Neural cell (in vitro differentiated cells): ENCODE results near the gene SAMM50. TPM values are rescaled to one million over a fixed set of nuclear protein-coding genes. Genes with fewer than 3 reads are reported as not detected.
A peak's percentile ranks its signal among the peaks of the same experiment; 100 is the strongest.

Experiments used
- H2AFZ ChIP-seq: fragments of 200-600, 300-800 bp; sonication (generic), shearing (Covaris generic); 2 replicates; pipeline ENCODE4 v1.6.0; 2014; ENCODE audit warnings: low read depth, mild to moderate bottlenecking, antibody characterized with exemption, low read length, moderate library complexity
- H3F3A ChIP-seq: fragments of 200-600 bp; shearing (Covaris generic); 2 replicates; pipeline ENCODE4 v1.6.1; 2016; ENCODE audit warnings: mild to moderate bottlenecking, moderate library complexity, mixed read lengths, antibody characterized with exemption, low read length; ENCODE audit not compliant: insufficient read depth, poor library complexity, severe bottlenecking
- H3K27ac ChIP-seq: fragments of 200-600, 300-800 bp; sonication (generic), shearing (Covaris generic); 2 replicates; pipeline ENCODE4 v1.5.1; 2014; ENCODE audit warnings: mild to moderate bottlenecking, low read length, moderate library complexity
- H3K27me3 ChIP-seq: fragments of 300-800, 200-600 bp; sonication (generic), shearing (Covaris generic); 2 replicates; pipeline ENCODE4 v1.6.0; 2014; ENCODE audit warnings: mild to moderate bottlenecking, low read depth, low read length, moderate library complexity; ENCODE audit not compliant: insufficient read depth
- H3K36me3 ChIP-seq: fragments of 300-800, 200-600 bp; sonication (generic), shearing (Covaris generic); 2 replicates; pipeline ENCODE4 v1.5.1; 2014; ENCODE audit warnings: mild to moderate bottlenecking, antibody characterized with exemption, low read length, moderate library complexity; ENCODE audit not compliant: insufficient read depth
- H3K4me2 ChIP-seq: fragments of 300-800, 200-600 bp; sonication (generic), shearing (Covaris generic); 2 replicates; pipeline ENCODE4 v1.6.0; 2014; ENCODE audit warnings: mild to moderate bottlenecking, low read length
- H3K4me3 ChIP-seq: fragments of 300-800, 200-600 bp; sonication (generic), shearing (Covaris generic); 2 replicates; pipeline ENCODE4 v1.5.1; 2014; ENCODE audit warnings: mild to moderate bottlenecking, low read length, moderate library complexity
- H3K79me2 ChIP-seq: fragments of 200-600 bp; shearing (Covaris generic); replicated peaks from 2 replicates; pipeline ENCODE4 v1.6.0; 2014; ENCODE audit warnings: mild to moderate bottlenecking, low read length, moderate library complexity; ENCODE audit not compliant: insufficient read depth
- H3K9ac ChIP-seq: fragments of 300-800, 200-600 bp; sonication (generic), shearing (Covaris generic); 2 replicates; pipeline ENCODE4 v1.6.1; 2016; ENCODE audit warnings: mild to moderate bottlenecking, low read length, mixed read lengths
- H3K9me2 ChIP-seq: fragments of 200-600 bp; shearing (Covaris generic); 2 replicates; pipeline ENCODE4 v1.6.1; 2016; ENCODE audit warnings: mild to moderate bottlenecking, low read length, mixed read lengths; ENCODE audit not compliant: insufficient read depth
- H3K9me3 ChIP-seq: fragments of 200-600, 300-800 bp; sonication (generic), shearing (Covaris generic); 2 replicates; pipeline ENCODE4 v1.6.1; 2016; ENCODE audit warnings: mild to moderate bottlenecking, mixed run types, low read length, moderate library complexity, mixed read lengths
- H4K20me1 ChIP-seq: fragments of 200-600 bp; shearing (Covaris generic); 2 replicates; pipeline ENCODE4 v1.6.1; 2016; ENCODE audit warnings: mild to moderate bottlenecking, mixed run types; ENCODE audit not compliant: insufficient read depth
- CTCF ChIP-seq: fragments of 450-650 bp; IDR thresholded peaks from 2 replicates; pipeline ENCODE4 v1.5.1; 2014; ENCODE audit warnings: antibody characterized with exemption, mild to moderate bottlenecking, moderate library complexity; ENCODE audit not compliant: poor library complexity, severe bottlenecking
- EP300 ChIP-seq: fragments of 450-650 bp; conservative IDR thresholded peaks from 2 replicates; pipeline ENCODE4 v1.6.1; 2014; ENCODE audit warnings: antibody characterized with exemption, mild to moderate bottlenecking, moderate library complexity; ENCODE audit not compliant: poor library complexity, severe bottlenecking
- EZH2 ChIP-seq: fragments of 200-600, 300-800 bp; shearing (Covaris generic), sonication (generic); IDR thresholded peaks from 2 replicates; pipeline ENCODE4 v1.6.1; 2014; ENCODE audit warnings: antibody characterized with exemption, low read length, borderline replicate concordance, mild to moderate bottlenecking; ENCODE audit not compliant: insufficient read depth, poor library complexity, severe bottlenecking
- MXI1 ChIP-seq: fragments of 450-650 bp; conservative IDR thresholded peaks from 2 replicates; pipeline ENCODE4 v1.6.1; 2014; ENCODE audit warnings: antibody characterized with exemption, mild to moderate bottlenecking; ENCODE audit not compliant: poor library complexity, severe bottlenecking
- POLR2AphosphoS5 ChIP-seq: IDR thresholded peaks from 2 replicates; pipeline ENCODE4 v1.6.1; 2012
- RAD21 ChIP-seq: fragments of 450-650 bp; conservative IDR thresholded peaks from 2 replicates; pipeline ENCODE4 v1.6.1; 2014; ENCODE audit warnings: antibody characterized with exemption, mild to moderate bottlenecking, moderate library complexity
- REST ChIP-seq: IDR thresholded peaks from 2 replicates; pipeline ENCODE4 v1.6.1; 2012; ENCODE audit warnings: borderline replicate concordance
- SMC3 ChIP-seq: fragments of 450-650 bp; conservative IDR thresholded peaks from 2 replicates; pipeline ENCODE4 v1.6.1; 2014; ENCODE audit warnings: antibody characterized with exemption, mild to moderate bottlenecking, moderate library complexity; ENCODE audit not compliant: poor library complexity
- TAF1 ChIP-seq: IDR thresholded peaks from 2 replicates; pipeline ENCODE4 v1.6.1; 2012; ENCODE audit warnings: low read depth
- polyA plus RNA-seq: library from polyadenylated mRNA; depleted of rRNA; stranded (reverse); fragments of >200 nt; gene quantifications from 2 replicates; pipeline ENCODE4 v1.2.3, GENCODE V29; 2014

Gene SAMM50
- polyA plus RNA-seq, 1 donor from 2014 or later = 38.1 TPM

GRCh38 chr22:44031158-44031952 is 76.1 kb downstream of the SAMM50 start:
- no peaks in the 10 kb centered on the region for H3K9me2 ChIP-seq
- H2AFZ ChIP-seq = no peak overlapping the region
- H3K27ac ChIP-seq = peak overlapping the region; percentile 69
- no peaks in the 10 kb centered on the region for H3K79me2 ChIP-seq
- no peaks in the 10 kb centered on the region for H3K9me3 ChIP-seq
- TF ChIP-seq RAD21 (no peak), CTCF (no peak), EP300 (peak; percentile 43), REST (peak; percentile 73), EZH2 (no peak), POLR2AphosphoS5 (peak; percentile 66), MXI1 (no peak), SMC3 (no peak), TAF1 (no peak)
- H3K36me3 ChIP-seq = no peaks in the 10 kb centered on the region
- H3K4me2 ChIP-seq = no peak overlapping the region
- no peaks in the 10 kb centered on the region for H4K20me1 ChIP-seq
- H3F3A ChIP-seq = no peaks in the 10 kb centered on the region
- peak overlapping the region; percentile 1 for H3K9ac ChIP-seq
- H3K27me3 ChIP-seq = no peaks in the 10 kb centered on the region
- H3K4me3 ChIP-seq = no peak overlapping the region

- Histone ChIP-seq H3F3A (no peaks in the 10 kb centered on the region), H3K27ac (peak overlapping the region; percentile 69), H2AFZ (no peak overlapping the region), H3K4me3 (no peak overlapping the region), H4K20me1 (no peaks in the 10 kb centered on the region), H3K79me2 (no peaks in the 10 kb centered on the region), H3K9me3 (no peaks in the 10 kb centered on the region), H3K9me2 (no peaks in the 10 kb centered on the region), H3K27me3 (no peaks in the 10 kb centered on the region), H3K9ac (peak overlapping the region; percentile 10), H3K4me2 (no peak overlapping the region), H3K36me3 (no peaks in the 10 kb centered on the region)
- TF ChIP-seq REST (no peak), POLR2AphosphoS5 (no peak), MXI1 (no peak), RAD21 (no peak), EZH2 (no peak), EP300 (no peak), SMC3 (no peak), TAF1 (no peak), CTCF (no peak)
These were observed 77.0 kb downstream of the SAMM50 start for GRCh38 chr22:44032126-44032730.
